HG03469 (cell line): Measurements from ENCODE around the gene ICAM1.

Experiments used
- ATAC-seq: cut with Tn5 transposase; IDR thresholded peaks from one replicate; pipeline ENCODE4 v1.9.1; 2021; ENCODE audit warnings: mild to moderate bottlenecking, moderate library complexity, moderate number of reproducible peaks; ENCODE audit not compliant: unreplicated experiment

ICAM1 gene

DNA sequence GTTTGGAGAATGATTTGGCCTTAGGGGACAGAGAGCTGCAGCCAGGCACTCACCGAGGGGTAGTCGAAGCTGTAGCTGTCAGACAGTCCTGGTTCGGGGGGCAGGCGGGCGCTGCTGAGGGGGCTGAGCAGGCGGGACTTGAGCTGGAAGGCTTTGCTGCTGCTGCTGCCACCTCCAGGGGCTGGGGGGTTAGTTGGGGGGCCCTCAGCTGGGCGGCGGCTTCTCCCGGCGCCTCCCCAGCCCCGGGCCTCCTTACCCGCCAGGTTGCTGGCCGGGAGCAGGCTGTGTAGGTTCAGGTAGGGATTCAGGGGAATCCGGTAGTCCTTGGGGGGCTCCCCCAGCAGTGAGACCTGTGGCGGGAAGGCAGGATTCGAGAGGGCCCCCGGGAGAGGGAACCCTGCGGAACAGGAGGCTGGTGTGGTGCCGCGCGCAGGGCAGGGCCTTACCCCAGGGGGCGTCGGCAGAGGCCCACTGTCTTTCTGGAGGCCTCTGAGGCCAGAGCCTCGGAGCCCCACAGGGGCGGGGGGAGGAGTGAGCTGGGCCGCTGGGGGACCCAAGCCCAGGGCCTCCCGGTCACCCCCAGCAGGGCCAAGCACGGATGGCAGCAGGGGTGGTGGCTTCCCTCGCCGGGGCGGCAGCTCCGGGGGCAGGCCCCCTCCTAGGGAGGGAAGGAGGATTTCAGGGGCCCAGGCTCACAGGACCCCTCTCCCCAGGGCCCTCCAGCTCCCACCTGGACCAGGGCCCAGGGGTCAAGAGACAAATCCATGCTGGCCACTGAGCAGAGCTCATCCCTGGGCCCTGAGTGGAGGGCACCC lies 49.9 kb downstream of the ICAM1 start:
- ATAC-seq: no peak

GRCh38 chr19:10321417-10321797 lies 50.5 kb downstream of the ICAM1 start:
- ATAC-seq: no peak

DNA sequence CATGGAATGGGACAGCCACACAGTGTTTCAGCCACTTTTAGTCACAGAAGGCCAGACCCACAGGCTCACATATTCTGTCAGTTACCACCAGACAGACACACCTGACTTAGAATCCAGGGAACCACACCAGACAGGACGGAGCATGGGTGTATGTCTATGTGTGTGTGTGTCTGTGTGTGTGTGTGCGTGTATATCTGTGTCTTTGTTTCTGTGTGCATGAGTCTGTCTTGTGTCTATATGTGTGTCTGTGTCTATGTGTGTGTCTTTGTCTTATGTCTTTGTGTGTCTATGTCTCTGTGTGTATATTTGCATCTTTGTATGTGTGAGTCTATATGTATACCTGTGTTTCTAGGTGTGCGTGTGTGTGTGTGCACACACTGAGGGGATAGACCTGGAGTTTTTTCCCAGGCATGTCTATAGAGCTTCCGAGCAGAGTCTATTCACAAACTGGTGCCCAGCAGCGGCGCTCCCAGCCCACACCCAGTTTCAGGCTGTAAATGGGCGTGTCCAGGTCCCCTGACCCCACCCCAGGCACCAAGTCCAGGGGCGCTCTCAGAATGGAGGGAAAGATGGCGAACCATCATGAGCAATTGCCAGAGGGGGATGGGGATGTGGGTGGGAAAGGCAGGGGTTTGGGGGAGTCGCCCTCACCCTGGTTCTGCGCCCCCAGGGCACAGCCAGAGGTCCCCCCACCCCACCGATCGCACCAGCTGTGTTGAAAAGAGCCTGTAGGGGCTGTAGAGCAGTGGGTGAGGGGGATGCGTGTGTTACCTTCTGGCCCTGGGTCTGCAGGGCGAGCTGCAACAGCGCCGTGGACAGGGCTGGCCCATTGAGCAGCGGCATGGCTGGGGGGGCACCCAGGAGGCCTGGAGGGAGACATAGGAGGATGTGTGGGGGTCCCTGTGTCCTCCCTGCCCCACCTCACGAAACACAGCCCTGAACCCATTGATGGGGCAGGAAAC lies 51.2 kb downstream of the ICAM1 start:
- ATAC-seq: no peak

DNA sequence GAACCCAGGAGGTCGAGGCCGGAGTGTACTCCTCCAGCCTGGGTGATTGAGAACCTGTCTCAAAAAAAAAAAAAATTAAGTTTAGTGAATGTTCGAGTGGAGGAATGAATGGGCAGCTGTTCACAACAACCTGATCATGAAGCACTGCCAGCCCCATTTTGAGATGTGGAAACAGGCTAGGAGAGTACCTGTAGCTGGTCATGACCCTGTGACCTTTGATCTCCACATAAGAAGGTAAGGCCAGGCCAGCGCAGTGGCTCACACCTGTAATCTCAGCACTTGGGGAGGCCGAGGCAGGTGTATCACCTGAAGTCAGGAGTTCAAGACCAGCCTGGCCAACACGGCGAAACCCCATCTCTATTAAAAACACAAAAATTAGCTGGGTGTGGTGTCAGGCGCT lies 54.8 kb downstream of the ICAM1 start:
- ATAC-seq: no peak

DNA sequence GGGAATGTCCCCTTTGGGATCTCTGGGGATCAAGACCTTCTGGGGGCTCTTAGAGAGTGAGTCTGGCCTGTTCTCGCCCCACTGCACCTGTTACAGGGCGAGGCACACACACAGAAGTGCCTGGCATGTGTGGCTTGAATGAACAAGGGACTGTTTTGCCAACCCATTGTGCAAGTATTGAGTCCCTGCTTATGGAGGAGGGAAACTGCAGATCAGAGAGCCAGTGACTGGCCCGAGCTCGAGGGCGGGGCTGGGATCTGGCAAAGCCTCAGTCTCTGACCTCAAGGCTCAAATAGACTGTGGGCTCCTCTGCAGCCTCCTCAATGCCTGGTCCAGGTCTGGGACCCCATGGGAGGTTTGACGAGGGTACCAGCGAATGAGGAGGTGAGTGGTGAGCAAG lies 56.9 kb downstream of the ICAM1 start:
- no peak for ATAC-seq

GRCh38 chr19:10328558-10329429 lies 57.9 kb downstream of the ICAM1 start:
- ATAC-seq: no peak

DNA sequence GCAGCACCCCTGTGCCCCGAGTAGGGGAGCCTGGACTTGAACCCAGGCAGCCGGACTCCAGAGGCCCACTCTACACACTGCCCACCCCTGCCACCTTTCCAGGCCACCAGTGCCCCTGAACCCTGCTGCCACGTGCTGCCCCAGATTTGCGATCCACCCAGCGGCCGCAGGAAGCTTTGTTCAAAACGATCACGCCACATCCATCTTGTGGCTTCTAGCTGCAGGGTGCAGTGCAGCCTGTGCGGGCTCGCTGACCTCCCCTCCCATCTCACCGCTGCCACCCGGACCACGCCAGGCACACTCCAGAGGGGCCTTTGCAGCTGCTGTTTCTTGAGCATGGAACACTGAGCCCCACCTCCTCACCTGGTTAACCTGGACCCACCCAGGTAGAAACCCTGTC lies 58.6 kb downstream of the ICAM1 start:
- no peak for ATAC-seq

GRCh38 chr19:10332158-10332964 lies 61.4 kb downstream of the ICAM1 start:
- no peak for ATAC-seq

DNA sequence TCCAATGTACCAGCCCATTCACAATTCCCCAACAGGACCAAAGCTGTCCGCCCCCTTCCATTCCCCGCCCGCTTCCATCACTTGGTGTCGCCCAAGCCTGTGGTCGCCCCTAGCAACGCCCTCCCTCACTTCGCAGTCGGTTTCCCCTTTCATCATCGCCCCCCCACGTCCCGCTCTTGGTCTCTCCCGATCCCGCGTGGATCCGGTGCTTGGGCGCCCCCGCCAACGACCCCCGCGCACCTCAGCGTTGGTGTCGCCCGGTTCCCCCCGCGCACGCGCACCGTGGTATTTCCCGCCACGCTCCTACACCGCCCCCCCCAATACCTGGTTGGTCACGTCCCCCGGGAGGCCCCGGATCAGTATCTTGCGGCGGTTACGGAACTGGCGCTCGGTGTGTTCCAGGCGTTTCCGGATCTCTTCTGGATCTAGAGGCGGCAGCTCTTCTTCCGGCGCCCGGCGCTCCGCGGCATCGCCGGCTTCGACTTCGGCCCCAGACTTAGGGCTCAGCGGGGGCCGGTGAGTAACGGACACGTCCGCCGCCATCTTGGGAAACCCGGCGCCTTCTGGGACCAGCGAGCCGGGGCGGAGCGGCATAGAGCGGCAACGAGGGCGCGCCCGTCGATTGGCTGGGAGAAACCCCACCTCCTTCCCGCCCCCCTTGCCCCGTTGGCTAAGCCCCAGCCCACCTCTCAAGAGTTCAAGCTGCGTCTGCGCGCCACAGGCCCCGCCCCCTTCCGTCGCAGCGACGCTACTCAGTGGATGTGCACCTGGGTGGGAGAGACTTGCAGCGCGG lies 62.2 kb downstream of the ICAM1 start, which contains the start of gene RAVER1:
Gene RAVER1, minus strand, starts transcription at position 565 of the 793 bp plus-strand sequence. Its CDS starts 22 bp downstream, at position 543.
- ATAC-seq: peak; percentile 47

DNA sequence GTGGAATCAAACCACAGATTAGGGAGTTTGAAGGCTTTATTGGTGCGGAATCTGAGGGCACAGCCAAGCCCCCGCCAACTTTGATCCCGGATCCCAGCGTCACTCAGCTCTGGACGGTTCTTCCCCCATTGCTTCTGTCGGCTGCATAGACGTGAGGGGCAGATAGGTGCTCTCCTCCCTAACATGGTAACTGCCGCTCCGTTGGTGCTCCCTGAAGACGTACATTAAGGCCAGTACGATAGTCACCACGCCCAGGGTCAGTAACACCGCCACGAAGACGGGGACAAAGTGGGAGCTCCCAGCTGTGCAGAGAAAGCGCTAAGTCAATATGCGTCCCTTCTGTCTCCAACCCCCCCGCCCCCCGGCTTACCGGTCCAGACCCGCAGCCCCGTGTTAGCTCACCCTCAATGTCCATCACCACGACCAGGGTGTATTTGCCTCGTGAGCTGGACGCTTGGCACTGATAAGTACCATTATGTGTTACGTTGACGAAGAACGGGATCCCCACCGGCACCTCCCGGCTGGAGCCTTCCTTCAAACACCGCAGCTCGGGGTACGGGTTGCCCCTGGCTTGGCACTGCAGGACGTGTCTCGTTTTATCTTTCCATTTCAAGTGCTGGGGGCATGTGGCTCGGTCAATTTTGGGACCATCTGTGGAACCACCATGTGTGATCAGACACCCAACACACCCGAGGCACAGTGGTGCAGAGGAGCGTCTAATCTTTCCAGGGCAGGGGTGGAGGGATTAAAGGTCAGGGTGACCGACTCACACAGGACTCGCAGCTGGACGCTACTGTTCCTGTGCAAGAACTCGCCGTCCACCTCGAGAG lies 63.1 kb downstream of the ICAM1 start:
- no peak for ATAC-seq

DNA sequence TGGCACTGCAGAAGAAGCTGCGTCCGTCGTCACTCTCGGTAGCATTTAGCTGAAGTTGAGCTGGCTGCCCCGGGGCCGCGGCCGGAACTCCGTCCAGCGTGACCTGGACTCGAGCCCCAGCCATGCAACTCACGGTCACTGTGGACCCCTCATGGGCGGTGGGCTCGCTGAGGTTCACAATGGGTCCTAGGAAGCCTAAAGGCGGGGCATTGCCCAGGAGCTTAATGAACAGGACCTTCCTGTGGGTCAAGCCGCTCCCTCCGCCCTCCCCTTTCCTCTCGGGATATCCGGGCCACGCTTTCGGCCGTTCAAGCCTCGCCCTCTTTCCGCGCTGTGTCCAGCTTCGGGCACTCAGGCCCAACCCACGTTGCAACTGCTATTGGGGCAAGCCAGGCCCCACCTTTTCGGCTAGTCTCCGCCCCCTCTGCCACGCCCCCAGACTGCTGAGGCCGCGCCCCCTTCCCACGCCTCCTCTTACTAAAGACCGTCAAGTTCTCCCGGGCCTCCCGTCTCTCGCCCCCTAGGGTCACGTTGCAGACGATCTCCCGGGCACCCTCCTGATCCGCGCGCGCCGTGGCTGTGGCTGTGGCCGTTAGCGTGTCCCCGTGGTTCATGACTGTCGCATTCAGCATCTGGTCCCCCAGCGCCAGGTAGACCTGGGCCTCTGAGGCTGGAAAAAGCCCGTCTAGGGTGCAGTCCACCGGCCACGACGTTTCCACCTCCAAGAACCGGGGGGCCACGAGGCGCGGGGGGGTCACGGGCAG lies 63.9 kb downstream of the ICAM1 start:
- ATAC-seq: no peak

- no peak for ATAC-seq
Observed at GRCh38 chr19:10335352-10335985, 64.5 kb downstream of the ICAM1 start.
